H54 (cell line): ENCODE measurements around the gene PTP4A1.
"Not testable (repeated sequence)": the region's sequence is repeated elsewhere in the genome, so short reads cannot be mapped to it uniquely, and the experiment has no call there.

ENCODE experiments used
- DNase-seq: peaks from one replicate; pipeline ENCODE4 v3.0.0; 2011; ENCODE audit warnings: low spot score, mixed read lengths; ENCODE audit not compliant: insufficient read length
- FAIRE-seq: peaks from 3 replicates; lab custom pipeline; 2011; peaks lifted over from hg19 to GRCh38; lab: Jason Lieb, UNC
- POLR2A ChIP-seq: IDR thresholded peaks from 2 replicates; pipeline ENCODE4 v1.6.1; 2011; ENCODE audit warnings: low read depth, mild to moderate bottlenecking, low read length

Gene PTP4A1

DNA sequence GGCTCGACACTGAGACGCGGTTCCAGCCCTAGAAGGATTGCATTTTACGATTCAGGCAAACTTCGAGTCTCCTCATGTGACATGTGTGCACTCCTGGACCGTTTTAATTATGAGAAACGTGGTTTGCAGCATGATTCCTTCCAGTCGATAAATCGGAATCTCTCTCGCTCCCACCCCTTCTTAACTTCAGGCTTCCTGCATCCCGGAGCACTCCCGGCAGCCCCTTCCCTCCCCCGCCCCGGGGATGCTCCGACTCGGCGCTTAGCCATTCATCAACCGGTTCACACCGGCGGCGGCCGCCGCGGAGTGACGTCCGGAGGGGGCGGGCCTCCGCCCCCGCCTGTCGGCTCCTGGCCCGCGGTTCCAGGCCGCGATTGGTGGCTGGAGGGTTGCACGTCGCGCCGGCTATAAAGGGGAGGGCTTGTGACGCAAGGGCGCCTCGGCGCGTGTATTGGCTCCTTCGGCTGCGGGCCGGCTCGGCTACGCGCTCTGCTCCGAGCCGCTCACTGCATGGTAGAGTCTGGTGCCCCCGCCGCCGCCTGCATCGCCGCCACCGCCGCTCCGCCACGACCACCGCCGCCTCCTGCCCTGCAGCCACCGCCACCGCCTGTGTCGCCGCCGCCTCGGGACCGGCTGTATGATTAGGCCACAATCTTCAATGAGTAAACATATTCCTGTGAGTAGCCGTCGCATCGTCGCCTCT is at the start of gene PTP4A1, which contains the start of gene LOC128125822:
PTP4A1 (plus strand) TSS at position 437 of the 703 bp plus-strand sequence. CDS start 4,401 bp downstream, outside the sequence.
LOC128125822 (plus strand) TSS at position 437 of the 703 bp plus-strand sequence.
- peak; percentile 98 for TF ChIP-seq POLR2A
- peak; percentile 90 for DNase-seq
- peak; percentile 97 for FAIRE-seq

DNA sequence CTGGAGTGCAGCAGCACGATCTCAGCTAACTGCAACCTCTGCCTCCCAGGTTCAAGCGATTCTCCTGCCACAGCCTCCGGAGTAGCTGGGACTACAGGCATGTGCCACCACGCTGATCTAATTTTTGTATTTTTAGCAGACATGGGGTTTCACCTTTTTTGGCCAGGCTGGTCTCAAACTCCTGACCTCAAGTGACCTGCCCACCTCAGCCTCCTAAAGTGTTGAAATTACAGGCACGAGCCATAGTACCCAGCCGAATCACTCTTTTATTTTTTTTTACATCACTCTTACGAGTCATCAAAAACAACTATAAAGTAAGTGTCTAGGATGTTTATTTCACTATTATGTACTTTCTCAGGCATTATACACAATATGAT is 49.4 kb upstream of the PTP4A1 start:
- FAIRE-seq, DNase-seq: not testable (repeated sequence)

DNA sequence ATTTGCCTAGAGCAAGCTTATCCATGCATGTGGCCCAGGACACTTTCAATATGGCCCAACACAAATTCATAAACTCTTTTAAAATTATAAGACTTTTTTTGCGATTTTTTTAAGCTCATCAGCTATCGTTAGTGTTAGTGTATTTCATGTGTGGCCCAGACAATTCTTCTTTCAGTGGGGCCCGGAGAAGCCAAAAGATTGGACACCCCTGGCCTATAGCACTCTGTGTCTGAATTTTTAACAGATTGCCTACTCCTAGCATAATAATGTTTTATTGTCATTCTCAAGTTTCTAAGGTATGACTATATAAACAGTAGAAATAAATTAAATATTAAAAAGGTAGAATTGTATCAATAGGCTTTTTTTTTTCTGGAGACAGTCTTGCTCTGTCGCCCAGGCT is 48.6 kb upstream of the PTP4A1 start:
- DNase-seq (no peak), FAIRE-seq (no peak)
- TF ChIP-seq POLR2A: no peak

DNA sequence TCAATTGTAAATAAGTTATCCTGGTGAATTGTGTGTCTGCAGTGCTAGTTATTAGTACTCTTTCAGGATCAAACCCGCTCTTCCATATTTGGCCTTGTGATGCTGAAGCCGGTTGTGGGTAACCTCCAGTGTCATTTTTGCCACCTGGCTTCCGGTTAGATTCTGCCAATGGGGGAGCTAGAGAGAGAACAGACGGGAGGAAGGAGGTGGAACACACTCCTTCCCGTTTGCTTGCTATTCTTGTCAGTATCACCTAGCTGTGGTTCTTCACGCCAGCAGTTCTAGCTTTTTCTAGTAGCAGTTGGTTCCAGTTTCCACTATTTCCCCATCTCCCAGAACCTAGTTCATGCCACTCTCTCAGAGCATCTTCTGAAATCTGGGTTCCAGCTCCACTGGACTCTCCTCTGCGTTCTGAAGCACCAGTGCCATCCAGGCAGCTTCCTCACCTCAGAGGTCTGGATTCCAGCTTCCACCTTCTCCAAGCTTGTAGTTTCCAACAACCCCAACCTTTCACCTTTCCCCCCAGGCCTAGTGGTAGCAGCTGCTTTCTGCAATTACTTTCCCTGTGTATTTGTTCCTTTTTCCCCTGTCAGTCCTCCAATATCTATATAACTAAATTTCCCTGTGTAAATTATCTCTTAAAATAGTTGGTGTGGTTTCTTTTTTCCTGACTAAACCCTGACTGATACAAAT is 46.9 kb upstream of the PTP4A1 start:
- DNase-seq: no peak
- TF ChIP-seq POLR2A: no peak
- FAIRE-seq: no peak

DNA sequence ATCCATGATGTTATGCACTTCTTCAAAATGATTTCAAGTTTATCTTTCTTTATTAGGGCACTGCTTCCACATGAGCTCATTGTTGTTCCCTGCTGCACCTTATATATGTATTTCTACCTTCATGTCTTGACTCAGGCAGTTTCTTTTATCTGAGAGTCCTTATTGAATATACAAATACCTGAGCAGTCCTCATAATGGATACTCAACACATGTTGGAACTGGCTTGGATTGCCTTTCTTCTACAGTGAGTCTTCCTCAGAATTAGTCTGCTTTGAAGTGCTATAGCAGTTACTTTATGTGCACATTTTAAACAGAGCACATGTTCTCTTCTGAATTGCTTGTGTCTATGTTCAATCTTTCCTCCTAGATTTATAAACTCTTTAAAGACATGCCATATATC is 45.3 kb upstream of the PTP4A1 start:
- FAIRE-seq (no peak), DNase-seq (no peak)
- no peak for TF ChIP-seq POLR2A

DNA sequence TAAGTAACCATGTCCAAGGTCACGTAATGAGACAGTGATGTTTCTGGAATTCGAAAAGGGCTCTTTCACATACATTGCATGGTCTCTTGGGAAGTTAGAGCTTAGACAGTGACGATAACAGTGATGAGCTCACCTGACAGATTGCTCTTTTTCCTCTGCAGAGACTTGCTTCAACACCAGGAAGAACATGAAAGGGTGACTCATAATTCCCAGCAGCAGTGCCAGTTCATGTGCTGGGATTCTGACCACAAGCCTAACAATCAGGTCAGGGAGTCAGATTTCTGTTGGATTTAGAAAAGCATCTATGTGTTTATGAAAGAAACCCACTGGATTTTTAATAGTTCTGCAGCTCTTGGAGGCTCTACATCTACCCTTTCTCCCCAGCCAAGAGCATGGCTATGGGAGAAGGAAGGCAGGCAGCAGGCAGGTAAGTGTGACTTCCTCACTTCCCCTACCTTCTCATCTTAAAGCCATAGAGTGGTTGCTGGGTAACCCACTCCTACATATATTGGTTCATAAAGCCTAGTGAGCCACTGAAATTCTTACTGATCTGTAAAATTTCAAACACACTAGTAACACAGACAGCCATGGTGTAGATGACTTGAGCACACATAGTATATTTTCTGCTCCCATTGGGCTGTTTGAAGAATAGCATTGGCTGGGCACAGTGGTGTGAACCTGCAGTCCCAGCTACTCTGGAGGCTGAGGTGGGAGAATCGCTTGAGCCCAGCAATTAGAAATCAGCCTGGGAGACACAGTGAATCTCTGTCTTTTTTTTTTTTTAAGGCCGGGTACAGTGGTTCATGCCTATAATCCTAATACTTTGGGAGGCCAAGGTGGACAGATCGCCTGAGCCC is 44.4 kb upstream of the PTP4A1 start:
- no peak for TF ChIP-seq POLR2A
- FAIRE-seq: peak; percentile 92
- DNase-seq: peak; percentile 35

DNA sequence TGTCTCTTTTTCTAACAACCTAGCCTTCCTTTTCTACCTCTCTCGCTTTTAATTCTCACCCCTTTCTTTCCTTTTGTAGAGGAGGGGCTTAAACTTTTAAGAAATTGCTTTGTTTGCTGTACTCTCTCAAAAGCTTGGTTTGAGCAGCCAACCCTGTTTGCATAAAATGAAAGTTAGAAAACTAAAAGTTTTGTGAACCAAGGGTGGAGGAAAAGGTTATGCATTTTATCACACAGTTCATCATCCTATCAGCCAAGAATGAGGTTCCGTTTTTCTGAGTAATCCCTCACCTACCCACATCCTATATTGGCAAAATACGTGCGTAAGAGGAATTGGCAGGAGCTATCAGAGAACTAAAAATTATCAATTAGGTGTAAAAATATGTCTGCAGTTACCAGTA is 42.8 kb upstream of the PTP4A1 start:
- DNase-seq (no peak), FAIRE-seq (no peak)
- TF ChIP-seq POLR2A: no peak

DNA sequence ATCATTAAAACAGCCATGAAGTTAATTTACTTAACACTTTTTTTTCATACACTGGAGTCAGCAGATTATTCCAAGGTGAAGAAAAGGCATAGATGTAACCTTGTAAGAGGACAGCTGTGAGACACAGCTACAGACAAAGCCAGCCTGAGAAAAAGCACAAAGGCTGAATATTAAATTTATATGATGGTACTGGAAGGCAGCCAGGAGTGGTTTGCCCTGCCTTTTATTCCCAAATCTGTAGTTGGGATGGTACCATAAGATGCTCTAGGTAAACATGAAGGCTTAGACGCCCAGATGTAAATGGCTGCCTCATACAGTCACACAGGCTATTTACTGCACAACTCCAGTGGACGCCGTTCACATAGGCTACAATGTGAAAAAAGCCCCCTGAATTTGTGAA is 42.1 kb upstream of the PTP4A1 start:
- no peak for TF ChIP-seq POLR2A
- FAIRE-seq (no peak), DNase-seq (no peak)

DNA sequence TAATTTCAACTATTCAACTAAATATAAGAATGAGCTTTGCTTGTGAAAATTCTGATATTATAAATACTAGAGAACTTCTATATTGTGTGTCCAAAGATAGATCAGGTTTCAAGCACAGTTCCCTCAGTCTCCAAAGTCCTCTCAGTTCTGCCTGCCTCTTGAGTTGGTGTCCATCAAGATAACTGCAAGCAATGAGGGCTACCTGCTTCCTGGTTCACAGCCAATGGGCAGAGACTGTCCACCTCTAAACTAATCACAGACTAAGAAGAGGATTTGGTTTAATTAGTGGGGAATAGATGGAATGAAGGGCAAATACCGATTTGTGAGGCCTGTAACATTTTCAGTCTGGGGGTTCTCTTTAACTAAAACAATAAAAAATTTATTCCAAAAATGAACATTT is 41.3 kb upstream of the PTP4A1 start:
- DNase-seq (no peak), FAIRE-seq (no peak)
- TF ChIP-seq POLR2A: no peak

DNA sequence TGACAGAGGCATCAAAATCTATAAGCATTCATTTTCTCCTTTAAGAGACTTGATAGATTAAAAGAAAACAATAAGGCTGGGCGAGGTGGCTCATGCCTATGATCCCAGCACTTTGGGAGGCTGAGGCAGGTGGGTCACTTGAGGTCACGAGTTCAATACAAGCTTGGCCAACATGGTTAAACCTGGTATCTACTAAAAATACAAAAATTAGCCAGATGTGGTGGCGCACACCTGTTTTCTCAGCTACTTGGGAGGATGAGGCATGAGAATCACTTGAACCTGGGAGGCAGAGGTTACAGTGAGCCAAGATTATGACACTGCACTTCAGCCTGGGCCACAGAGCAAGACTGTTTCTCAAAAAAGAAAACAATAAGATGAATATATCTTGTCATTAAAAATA is 39.3 kb upstream of the PTP4A1 start:
- DNase-seq (no peak), FAIRE-seq (no peak)
- TF ChIP-seq POLR2A: no peak

DNA sequence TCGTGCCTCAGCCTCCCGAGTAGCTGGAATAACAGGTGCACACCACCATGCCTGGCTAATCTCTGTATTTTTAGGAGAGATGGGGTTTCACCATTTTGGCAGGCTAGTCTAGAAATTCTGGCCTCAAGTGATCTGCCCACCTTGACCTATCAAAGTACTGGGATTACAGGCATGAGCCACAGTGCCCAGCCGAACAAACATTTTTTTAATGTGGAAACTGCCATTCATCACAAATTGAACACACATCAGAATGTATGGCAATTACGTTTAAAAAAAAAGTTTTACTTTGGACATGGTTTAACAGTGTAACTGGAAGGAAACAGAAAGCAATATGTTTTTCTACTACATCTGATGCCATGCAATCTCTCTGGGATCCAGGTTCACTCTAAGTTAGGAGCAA is 38.3 kb upstream of the PTP4A1 start:
- no peak for DNase-seq
- FAIRE-seq: no peak
- no peak for TF ChIP-seq POLR2A

DNA sequence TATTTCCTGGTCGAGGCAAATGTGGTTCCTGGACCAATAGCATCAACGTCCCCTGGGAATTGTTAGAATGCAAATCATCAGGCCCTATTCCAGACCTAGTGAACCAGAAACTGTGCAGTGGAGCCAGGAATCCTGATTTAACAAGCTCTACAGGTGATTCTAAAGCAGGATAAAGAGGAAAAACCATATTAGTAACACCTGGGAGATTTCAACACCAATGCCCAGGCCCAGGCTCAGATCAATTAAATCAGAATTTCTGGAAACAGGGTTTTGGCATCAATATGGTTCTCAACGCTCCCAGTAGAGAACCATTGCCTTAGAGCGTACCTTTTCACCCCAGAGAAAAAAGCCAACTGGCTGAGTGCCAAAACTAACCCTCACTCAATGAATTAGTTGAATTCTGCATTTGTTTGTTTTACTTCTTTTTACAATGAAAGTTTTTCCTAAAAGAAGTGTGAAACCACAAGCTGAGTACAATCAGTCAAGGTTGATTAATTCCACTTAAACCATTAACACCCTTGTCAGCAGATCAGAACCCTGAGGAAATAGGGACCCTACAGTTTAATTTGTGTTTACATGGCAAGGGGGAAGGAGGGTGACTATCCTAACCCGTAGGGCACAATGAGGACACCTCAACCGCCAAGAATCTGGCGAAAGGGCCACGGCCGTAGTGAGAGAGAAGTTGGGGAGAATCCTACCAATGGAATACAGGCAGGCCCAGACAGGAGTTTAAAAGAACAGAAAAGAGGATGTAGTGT is 34.9 kb upstream of the PTP4A1 start:
- FAIRE-seq: no peak
- no peak for TF ChIP-seq POLR2A
- no peak for DNase-seq

DNA sequence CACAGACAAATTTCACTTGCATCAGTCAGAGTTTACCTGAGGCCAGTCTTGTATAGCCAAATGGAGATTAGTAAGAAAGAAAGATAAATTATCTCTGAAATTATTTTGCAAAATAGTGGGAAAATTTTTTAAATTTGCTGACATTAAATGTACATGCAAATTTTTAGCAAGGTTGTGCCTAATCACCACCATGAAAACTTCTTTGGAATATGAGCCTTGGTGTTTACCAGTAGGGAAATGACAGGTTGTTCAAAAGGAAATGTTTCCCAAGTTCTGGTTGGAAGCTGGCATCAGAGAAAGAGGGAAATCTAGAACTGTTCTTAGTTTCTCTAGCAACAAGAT is 34.4 kb upstream of the PTP4A1 start:
- no peak for TF ChIP-seq POLR2A
- no peak for DNase-seq
- no peak for FAIRE-seq
